ENCODE results near the gene RNF11.
A peak's percentile ranks its signal among the peaks of the same experiment; 100 is the strongest.
"Not testable (repeated sequence)": the region's sequence is repeated elsewhere in the genome, so short reads cannot be mapped to it uniquely, and the experiment has no call there.

Gene RNF11

GRCh38 chr1:51235673-51236530 is at the start of gene RNF11:
TSS of gene RNF11 (plus strand) at chr1:51236273. CDS start at chr1:51236757, 484 bp downstream.
- peak; percentile 97 for DNase-seq

- DNase-seq, result no peak
Observed at GRCh38 chr1:51188230-51188629, 47.8 kb upstream of the RNF11 start.

- peak; percentile 77 for DNase-seq
Observed at GRCh38 chr1:51189421-51190073, 46.5 kb upstream of the RNF11 start.

GRCh38 chr1:51190961-51191360 is 45.1 kb upstream of the RNF11 start:
- DNase-seq, result no peak

- peak; percentile 88 for DNase-seq
Observed at GRCh38 chr1:51192213-51192843, 43.7 kb upstream of the RNF11 start.

GRCh38 chr1:51193564-51193963 is 42.5 kb upstream of the RNF11 start:
- no peak for DNase-seq

GRCh38 chr1:51203121-51203873 is 32.8 kb upstream of the RNF11 start:
- no peak for DNase-seq

GRCh38 chr1:51203874-51204245 is 32.2 kb upstream of the RNF11 start:
- no peak for DNase-seq

- DNase-seq, result no peak
Observed at GRCh38 chr1:51210055-51210454, 26.0 kb upstream of the RNF11 start.

GRCh38 chr1:51210676-51211075 is 25.4 kb upstream of the RNF11 start:
- DNase-seq, result no peak

GRCh38 chr1:51214615-51215131 is 21.4 kb upstream of the RNF11 start:
- DNase-seq, result no peak

- no peak for DNase-seq
Observed at GRCh38 chr1:51215169-51215568, 20.9 kb upstream of the RNF11 start.

- no peak for DNase-seq
Observed at GRCh38 chr1:51216631-51217030, 19.4 kb upstream of the RNF11 start.

GRCh38 chr1:51217101-51217500 is 19.0 kb upstream of the RNF11 start:
- DNase-seq, result no peak

GRCh38 chr1:51218570-51218969 is 17.5 kb upstream of the RNF11 start:
- no peak for DNase-seq

- no peak for DNase-seq
Observed at GRCh38 chr1:51219022-51219421, 17.1 kb upstream of the RNF11 start.

GRCh38 chr1:51221529-51221928 is 14.5 kb upstream of the RNF11 start:
- DNase-seq, result not testable (repeated sequence)

GRCh38 chr1:51222136-51222787 is 13.8 kb upstream of the RNF11 start:
- DNase-seq, result no peak

- DNase-seq, result no peak
Observed at GRCh38 chr1:51222809-51223208, 13.3 kb upstream of the RNF11 start.

- DNase-seq, result no peak
Observed at GRCh38 chr1:51224255-51224654, 11.8 kb upstream of the RNF11 start.

GRCh38 chr1:51227231-51227960 is 8.7 kb upstream of the RNF11 start:
- peak; percentile 62 for DNase-seq

- peak; percentile 17 for DNase-seq
Observed at GRCh38 chr1:51228471-51228870, 7.6 kb upstream of the RNF11 start.

Data from NCI-H82 (cell line).